Measurements from ENCODE around the gene SLC24A5.

- TF ChIP-seq YY1 (IDR thresholded peaks at IDR 0.05; ENCODE audit: insufficient read depth, insufficient read length): no peak
- no peak for TF ChIP-seq ZNF274 (IDR thresholded peaks at IDR 0.05; ENCODE audit: low read depth, low read length)
- TF ChIP-seq SUZ12 (IDR thresholded peaks at IDR 0.05; ENCODE audit: extremely low read depth, insufficient read depth, insufficient read length): no peak
Observed at GRCh38 chr15:48126667-48127355, 6.0 kb downstream of the SLC24A5 start.

Measured in NT2/D1 (cell line).